HG03108 (cell line): ENCODE measurements around the gene SLC27A2.

ENCODE experiments used
- ATAC-seq: cut with Tn5 transposase; IDR thresholded peaks from one replicate; pipeline ENCODE4 v1.9.1; 2021; ENCODE audit warnings: moderate library complexity; ENCODE audit not compliant: unreplicated experiment

The SLC27A2 gene

DNA sequence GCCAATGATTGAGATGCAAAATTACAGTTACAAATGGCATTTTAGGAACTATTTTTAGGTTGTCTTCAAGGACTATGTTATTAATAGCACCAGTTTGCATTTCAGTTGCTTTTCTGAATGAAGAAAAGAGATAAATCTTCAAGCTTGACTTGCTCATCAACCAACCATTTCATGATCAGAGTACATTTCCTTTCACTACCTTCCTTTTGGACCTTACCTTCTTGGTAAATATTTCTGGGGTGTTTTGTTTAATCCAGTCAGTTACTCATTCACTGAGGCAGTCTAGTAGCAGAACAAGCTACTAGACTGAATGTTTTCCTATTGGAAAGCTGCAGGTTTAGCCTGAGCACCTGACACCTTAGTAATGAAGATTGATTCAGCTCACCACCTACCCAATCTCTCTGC is 8.2 kb downstream of the SLC27A2 start:
- peak; percentile 71 for ATAC-seq

DNA sequence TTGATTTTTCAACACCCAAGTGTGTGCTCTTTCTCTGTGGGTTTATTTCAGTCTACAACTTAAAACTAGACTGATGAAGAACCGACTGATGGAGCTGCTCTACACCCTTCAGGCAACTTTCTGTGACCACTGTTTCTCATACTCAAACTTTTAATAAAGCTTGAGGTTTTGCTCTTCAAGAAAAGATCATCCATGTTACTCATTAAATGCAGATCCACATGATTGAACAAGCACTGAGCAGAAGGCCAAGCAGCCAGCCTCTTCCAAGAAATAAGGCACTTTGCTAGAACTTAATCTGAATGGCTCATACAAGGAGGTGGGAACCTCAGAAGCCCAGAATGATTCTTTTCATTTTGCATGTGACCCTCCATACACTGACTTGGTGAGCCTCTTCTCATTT is 8.7 kb downstream of the SLC27A2 start:
- ATAC-seq = peak; percentile 59

- ATAC-seq = no peak
Observed at GRCh38 chr15:50192164-50192563, 10.2 kb downstream of the SLC27A2 start.

DNA sequence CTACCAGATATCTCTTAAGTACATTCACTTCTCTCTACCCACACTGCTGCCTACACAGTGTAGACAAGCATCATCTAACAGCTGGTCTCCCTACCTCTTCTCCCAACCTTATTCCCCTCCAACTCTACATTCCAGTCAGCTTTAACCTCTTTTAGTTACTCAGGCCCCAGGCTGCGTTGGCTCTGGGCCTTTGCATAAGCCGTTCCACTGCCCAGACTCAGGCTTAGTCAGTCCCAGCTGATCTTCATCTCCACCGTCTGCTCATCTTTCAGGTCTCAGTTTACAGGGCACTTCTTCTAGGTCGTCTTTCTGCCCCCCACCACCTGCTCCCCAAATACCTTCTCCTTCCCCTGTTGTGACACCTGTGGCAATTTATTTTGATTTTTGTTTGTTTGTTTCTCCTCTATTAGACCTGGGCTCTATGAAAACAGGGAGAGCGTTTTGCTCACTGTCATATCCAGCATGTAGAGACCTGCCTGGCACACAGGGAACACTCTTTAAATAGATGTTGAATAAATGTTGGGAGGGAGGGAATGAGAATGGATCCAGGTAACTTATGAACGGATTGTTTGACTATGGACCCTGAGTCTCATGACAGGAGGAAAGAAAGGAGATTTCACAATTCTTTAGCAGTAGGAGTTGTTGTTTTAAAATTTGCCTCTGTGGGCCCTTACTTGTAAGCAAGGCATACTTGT is 11.1 kb downstream of the SLC27A2 start:
- no peak for ATAC-seq

- no peak for ATAC-seq
Observed at GRCh38 chr15:50202003-50202402, 20.0 kb downstream of the SLC27A2 start.

DNA sequence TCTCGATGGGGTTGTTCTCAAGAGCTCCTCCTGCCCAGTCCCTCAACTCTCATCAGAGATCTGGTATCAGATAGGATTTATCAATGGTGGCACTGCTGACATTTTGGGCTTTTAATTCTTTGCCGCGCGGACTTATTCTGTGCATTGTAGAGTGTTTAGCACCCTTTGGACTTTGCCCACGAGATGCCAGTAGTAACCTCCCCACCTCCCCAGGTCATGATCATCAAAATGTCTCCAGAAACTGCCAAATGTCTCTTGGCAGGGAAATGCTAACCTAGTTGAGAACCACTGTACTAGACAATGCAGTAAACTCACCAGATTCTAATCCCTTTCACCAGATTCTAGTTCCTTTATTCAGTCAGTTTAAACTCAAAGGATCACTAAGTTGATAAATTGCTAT is 24.0 kb downstream of the SLC27A2 start:
- ATAC-seq = no peak

- no peak for ATAC-seq
Observed at GRCh38 chr15:50209809-50210208, 27.8 kb downstream of the SLC27A2 start.

- ATAC-seq = no peak
Observed at GRCh38 chr15:50210462-50211157, 28.6 kb downstream of the SLC27A2 start.

GRCh38 chr15:50218291-50218690 is 36.3 kb downstream of the SLC27A2 start:
- ATAC-seq = no peak

- no peak for ATAC-seq
Observed at GRCh38 chr15:50218691-50219090, 36.7 kb downstream of the SLC27A2 start.

DNA sequence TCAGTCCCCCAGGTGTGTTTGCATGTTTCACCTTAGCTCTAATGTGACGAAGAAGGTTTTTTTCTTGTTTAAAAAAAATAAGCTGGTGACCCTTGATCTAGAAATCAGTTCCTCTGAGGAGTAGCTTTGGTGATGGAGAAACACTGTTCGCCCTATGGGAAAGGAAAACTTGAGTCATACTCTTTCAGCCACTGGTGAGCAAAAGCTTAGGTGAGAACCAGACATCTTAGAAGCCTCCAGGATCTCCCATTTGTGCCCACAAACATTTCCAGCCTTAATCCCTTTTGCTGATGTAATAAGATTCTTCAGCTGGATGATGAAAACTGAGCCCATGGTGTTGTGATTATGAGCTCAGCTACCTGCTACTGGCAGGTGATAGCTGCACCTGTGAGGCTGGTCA is 37.8 kb downstream of the SLC27A2 start:
- ATAC-seq = no peak

GRCh38 chr15:50222181-50222580 is 40.2 kb downstream of the SLC27A2 start:
- no peak for ATAC-seq

- ATAC-seq = no peak
Observed at GRCh38 chr15:50224606-50225005, 42.6 kb downstream of the SLC27A2 start.

DNA sequence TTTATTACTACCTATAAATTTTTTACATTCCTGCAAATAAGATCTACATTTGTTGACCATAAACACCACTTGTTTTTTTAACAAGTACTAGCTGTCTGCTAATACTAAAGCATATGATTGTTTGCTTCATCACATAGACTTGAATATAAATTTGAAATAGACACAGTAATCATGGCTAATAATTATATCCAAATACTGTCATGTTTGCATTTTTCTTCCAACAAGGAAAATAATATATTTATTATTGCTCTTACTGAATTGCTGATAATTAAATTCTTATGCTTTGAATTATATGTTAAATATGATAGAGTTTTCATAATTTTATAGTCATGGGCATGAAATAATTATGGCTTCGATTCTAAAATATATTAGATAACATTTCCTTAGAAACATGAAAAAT is 43.1 kb downstream of the SLC27A2 start:
- ATAC-seq = no peak

DNA sequence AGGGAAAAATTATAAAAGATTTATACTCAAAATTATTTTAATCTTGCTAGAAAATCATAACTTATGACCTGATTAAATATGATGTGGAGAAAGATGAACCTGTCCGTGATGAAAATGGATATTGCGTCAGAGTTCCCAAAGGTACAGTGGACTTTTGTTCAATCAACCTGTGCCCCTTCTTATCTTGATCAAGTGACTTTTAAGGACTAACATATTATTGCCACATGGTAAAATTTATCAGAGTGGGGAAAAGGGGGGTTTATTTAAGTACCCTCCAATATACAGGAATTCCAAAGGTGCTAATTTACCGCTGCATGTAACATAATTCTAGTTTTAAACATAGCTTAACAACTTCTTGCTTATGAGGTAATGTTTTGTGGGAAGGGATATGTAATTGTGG is 43.9 kb downstream of the SLC27A2 start:
- no peak for ATAC-seq

DNA sequence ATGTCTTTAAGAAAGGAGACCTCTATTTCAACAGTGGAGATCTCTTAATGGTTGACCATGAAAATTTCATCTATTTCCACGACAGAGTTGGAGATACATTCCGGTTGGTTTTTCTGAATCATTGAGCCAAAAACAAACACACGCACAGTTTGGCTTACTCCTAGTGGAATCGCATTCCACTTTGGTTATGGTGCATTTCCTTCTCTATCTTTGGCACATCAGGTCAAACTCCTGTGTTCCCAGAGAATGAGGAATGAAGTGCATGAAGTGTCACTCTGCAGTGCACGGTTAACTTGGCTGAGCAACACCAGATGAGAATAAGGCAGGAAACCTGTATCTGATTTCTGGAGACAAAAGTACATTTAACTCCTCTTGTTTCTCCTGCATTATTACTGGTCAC is 45.1 kb downstream of the SLC27A2 start:
- no peak for ATAC-seq

- ATAC-seq = no peak
Observed at GRCh38 chr15:50228866-50229265, 46.9 kb downstream of the SLC27A2 start.

GRCh38 chr15:50229336-50229735 is 47.3 kb downstream of the SLC27A2 start:
- no peak for ATAC-seq

GRCh38 chr15:50231761-50232160 is 49.8 kb downstream of the SLC27A2 start:
- no peak for ATAC-seq

DNA sequence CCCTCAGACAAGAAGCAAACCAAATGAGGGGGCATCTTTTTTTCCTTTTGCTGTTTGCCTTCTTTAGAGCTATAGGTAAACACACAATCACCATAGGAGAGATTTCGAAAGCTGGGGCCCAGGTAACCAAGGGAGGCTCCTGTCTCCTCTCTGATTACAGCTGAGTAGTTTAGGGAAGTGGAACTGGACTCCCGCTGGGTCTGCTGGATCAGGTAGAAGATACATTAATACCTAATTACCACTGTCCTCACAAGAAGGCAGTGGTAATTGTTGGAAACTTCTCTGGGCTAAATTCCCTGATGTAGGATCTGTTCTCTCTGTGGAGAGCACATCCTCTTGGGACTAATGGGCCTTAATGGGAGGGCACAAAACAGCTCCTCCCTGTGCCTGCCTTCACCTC is 50.8 kb downstream of the SLC27A2 start:
- ATAC-seq = no peak

DNA sequence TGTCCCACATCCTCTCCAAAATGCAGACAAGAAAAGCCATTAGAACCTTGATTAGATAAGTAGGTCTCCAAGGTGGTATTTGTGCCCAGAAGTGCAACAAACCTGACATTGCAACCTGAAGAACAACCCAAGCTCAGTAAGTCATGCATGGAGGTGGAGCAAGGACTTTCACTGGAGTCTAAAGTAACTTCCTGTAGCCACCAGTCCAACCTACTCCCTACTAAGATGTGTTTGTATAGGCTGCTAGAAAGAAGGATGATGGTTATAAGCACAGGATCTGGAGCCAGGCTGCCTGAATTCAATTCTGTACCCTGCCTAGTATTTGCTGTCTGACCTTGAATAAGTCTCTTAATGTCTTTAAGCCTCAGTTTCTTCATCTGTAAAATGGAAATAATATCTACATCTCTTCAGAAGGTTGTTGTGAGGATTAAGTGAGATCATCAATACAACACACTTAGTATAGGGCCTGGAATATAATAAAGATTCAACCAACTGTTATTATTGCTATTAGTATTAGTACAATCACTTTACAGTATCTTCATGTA is 51.3 kb downstream of the SLC27A2 start:
- no peak for ATAC-seq

- no peak for ATAC-seq
Observed at GRCh38 chr15:50234764-50235163, 52.8 kb downstream of the SLC27A2 start.
